Pancreas (tissue), 10 donors: ENCODE results near the gene WNT8A. TPM values are rescaled to one million over a fixed set of nuclear protein-coding genes. Genes with fewer than 3 reads are reported as not detected.

Experiments
- ATAC-seq, 4 donors: fragments of 200-7000 bp; cut with Tn5 transposase; one replicate each; pipeline versions ENCODE4 v1.8.0 to v1.9.1; 2020; ENCODE audit warnings: mild to moderate bottlenecking in 4 of 4, moderate library complexity in 4 of 4
- DNase-seq, 6 donors: peaks; one replicate each; pipeline ENCODE4 v3.0.0-alpha.2; 2020
- FAIRE-seq: peaks from 2 replicates; lab custom pipeline; 2012; peaks lifted over from hg19 to GRCh38; lab: Jason Lieb, UNC
- H3K27ac ChIP-seq, 4 donors: fragments of 200-600 bp; sonication (generic); 1 replicate in 3 of 4; 2 replicates in 1 of 4; pipeline versions ENCODE4 v1.5.0 to v1.8.0; 2020
- H3K27me3 ChIP-seq, 4 donors: fragments of 200-600 bp; one replicate each; pipeline ENCODE4 v1.8.0; 2021
- H3K36me3 ChIP-seq, 3 donors: fragments of 200-600 bp; sonication (generic) in 1 of 3; one replicate each; pipeline versions ENCODE4 v1.5.0 to v1.8.0; 2020 to 2021
- H3K4me1 ChIP-seq, 3 donors: fragments of 200-600 bp; one replicate each; pipeline ENCODE4 v1.8.0; 2021
- H3K4me3 ChIP-seq, 4 donors: fragments of 200-600 bp; sonication (generic) in 2 of 4; one replicate each; pipeline versions ENCODE4 v1.5.0 to v1.8.0; 2020 to 2021
- H3K9me3 ChIP-seq, 4 donors: fragments of 200-600 bp; one replicate each; pipeline ENCODE4 v1.8.0; 2021
- WGBS, 2 donors: extraction: QIAGEN DNeasy Blood & Tissue Kit; methylation state at CpG; one replicate each; pipeline ENCODE4 v1.1.7; 2013; 5-methylcytosine and 5-hydroxymethylcytosine counted together
- intact Hi-C, 3 donors: fragments of 100-400 bp; cut with DNase I; formaldehyde crosslinking; loops; one replicate each; pipeline versions ENCODE4 v1.11.1 to v1.14.2; 2022
- polyA plus RNA-seq, 2 donors: library from polyadenylated mRNA; stranded (reverse); fragments of 200-250 nt; gene quantifications; one replicate each; pipeline ENCODE4 v1.2.3, GENCODE V29; 2013
- total RNA-seq, 6 donors: library from RNA; stranded (reverse); fragmentation: NEBNext Ultra II Directional in 4 of 6; extraction: Animal tissue kit (Norgen Biotek cat#: 25700) in 4 of 6; gene quantifications; one replicate each; pipeline versions ENCODE4 v1.2.1 to v1.2.4, GENCODE V29; 2021 to 2023
- TF ChIP-seq, protein P1 (sequence below), 4 donors: fragments of 200-600 bp; sonication (generic) in 3 of 4; IDR thresholded peaks; one replicate each; pipeline versions ENCODE4 v1.5.0 to v1.8.0; 2021; ENCODE audit warnings: antibody characterized with exemption in 4 of 4
- donor health status: healthy with polysubstance abuse.
- donor health status: DM: no; HTN: no; CAD: no; lungs with moderate emphysema.
- donor health status: DM: no; HTN: no; CAD: no.
- donor health status: control.
- donor health status: control.
- donor health status: Bipolar disorder and iron deficiency.
- donor health status: DM: yes; HTN: yes; CAD: no.
- donor health status: DM: no; HTN: no; CAD: no.
- donor health status: DM: no; HTN: no; CAD: no.
- donor health status: DM: yes; HTN: yes; CAD: no.

WNT8A gene
- total and polyA plus RNA-seq, 8 donors = not detected

DNA sequence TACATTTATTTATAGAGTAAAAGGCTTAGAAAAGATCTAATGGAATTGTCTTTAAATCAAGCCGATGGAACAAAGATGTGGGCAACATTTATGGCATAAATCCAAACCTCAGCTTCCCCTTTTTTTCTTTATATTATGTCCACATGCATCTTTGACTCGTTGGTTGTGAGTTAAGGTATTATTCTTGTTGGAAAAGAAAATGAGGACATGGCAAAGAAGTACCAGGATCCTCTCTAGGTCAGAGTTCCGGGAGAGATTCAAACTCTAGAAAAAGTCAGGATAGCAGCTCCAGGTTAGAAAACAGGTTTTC is 55.9 kb downstream of the WNT8A start:
- FAIRE-seq (no peak), ATAC-seq (no peak), DNase-seq (no peak)
- H3K27me3 ChIP-seq = no peaks in the 10 kb centered on the region
- no peaks in the 10 kb centered on the region for H3K36me3 ChIP-seq
- no peaks in the 10 kb centered on the region for H3K9me3 ChIP-seq
- no peak overlapping the region for H3K27ac ChIP-seq
- 50 to 54% methylated on average over 3 of the region's 3 CpGs for WGBS, 2 donors
- intact Hi-C loops = loop anchor here in 2 of 3 donors (10.0 kb wide), 1 partner anchor 65 kb away; no protein-coding TSS in a partner anchor
- TF ChIP-seq, protein P1, sequence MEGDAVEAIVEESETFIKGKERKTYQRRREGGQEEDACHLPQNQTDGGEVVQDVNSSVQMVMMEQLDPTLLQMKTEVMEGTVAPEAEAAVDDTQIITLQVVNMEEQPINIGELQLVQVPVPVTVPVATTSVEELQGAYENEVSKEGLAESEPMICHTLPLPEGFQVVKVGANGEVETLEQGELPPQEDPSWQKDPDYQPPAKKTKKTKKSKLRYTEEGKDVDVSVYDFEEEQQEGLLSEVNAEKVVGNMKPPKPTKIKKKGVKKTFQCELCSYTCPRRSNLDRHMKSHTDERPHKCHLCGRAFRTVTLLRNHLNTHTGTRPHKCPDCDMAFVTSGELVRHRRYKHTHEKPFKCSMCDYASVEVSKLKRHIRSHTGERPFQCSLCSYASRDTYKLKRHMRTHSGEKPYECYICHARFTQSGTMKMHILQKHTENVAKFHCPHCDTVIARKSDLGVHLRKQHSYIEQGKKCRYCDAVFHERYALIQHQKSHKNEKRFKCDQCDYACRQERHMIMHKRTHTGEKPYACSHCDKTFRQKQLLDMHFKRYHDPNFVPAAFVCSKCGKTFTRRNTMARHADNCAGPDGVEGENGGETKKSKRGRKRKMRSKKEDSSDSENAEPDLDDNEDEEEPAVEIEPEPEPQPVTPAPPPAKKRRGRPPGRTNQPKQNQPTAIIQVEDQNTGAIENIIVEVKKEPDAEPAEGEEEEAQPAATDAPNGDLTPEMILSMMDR (IDR thresholded peaks at IDR 0.05) = no peak
- peaks cover 0 to 7% (median 0%) of the 10 kb centered on the region in 3 donors for H3K4me1 ChIP-seq
- peak overlapping the region in 2 of 4 donors; percentile 61 to 67 for H3K4me3 ChIP-seq

- WGBS, 2 donors = 41 to 56% methylated on average over 4 of the region's 4 CpGs
- FAIRE-seq (no peak), DNase-seq (no peak), ATAC-seq (no peak)
- no peak overlapping the region for H3K4me3 ChIP-seq
- no peaks in the 10 kb centered on the region for H3K9me3 ChIP-seq
- peaks cover 0 to 7% (median 0%) of the 10 kb centered on the region in 3 donors for H3K4me1 ChIP-seq
- intact Hi-C loops = no loop called here
- H3K27me3 ChIP-seq = no peaks in the 10 kb centered on the region
- no peak overlapping the region for H3K27ac ChIP-seq
- TF ChIP-seq, protein P1 (IDR thresholded peaks at IDR 0.05) = no peak
- no peaks in the 10 kb centered on the region for H3K36me3 ChIP-seq
Observed at GRCh38 chr5:138140268-138140667, 56.4 kb downstream of the WNT8A start.

Other genes with a start within 250 kb of the WNT8A start
- gene MYOT, start 216.2 kb upstream of the WNT8A start, total RNA-seq = under 1 TPM in 4 of 6 donors, not detected in 2; 0.19 to 0.56 (median 0.40) TPM
- gene MYOT, start 216.2 kb upstream of the WNT8A start, polyA plus RNA-seq = 1 to 10 TPM in 1 of 2 donors, under 1 TPM in 1; 0.34 to 1.2 TPM
- under 1 TPM in 1 of 6 donors, not detected in 5; 0.23 TPM for gene PKD2L2, start 194.6 kb upstream of the WNT8A start, total RNA-seq
- under 1 TPM in 1 of 2 donors, not detected in 1; 0.05 TPM for gene PKD2L2, start 194.6 kb upstream of the WNT8A start, polyA plus RNA-seq
- 10 to 100 TPM in 5 of 6 donors, 1 to 10 TPM in 1; 9.6 to 17.8 (median 12.2) TPM for gene FAM13B, start 51.0 kb upstream of the WNT8A start, total RNA-seq
- 1 to 10 TPM; 5.6 to 9.3 TPM for gene FAM13B, start 51.0 kb upstream of the WNT8A start, polyA plus RNA-seq
- 1 to 10 TPM; 1.8 to 4.3 (median 2.5) TPM for gene NME5, start 55.4 kb downstream of the WNT8A start, total RNA-seq
- gene NME5, start 55.4 kb downstream of the WNT8A start, polyA plus RNA-seq = 1 to 10 TPM; 5.6 to 9.2 TPM
- gene BRD8, start 94.6 kb downstream of the WNT8A start, total RNA-seq = 10 to 100 TPM; 18.1 to 42.1 (median 29.4) TPM
- 10 to 100 TPM; 49.7 to 69.7 TPM for gene BRD8, start 94.6 kb downstream of the WNT8A start, polyA plus RNA-seq
- gene KIF20A, start 95.1 kb downstream of the WNT8A start, total RNA-seq = 1 to 10 TPM in 1 of 6 donors, under 1 TPM in 4, not detected in 1; 0.25 to 1.0 (median 0.32) TPM
- gene KIF20A, start 95.1 kb downstream of the WNT8A start, polyA plus RNA-seq = under 1 TPM; 0.05 to 0.19 TPM
- 10 to 100 TPM in 1 of 6 donors, 1 to 10 TPM in 5; 5.2 to 12.1 (median 8.1) TPM for gene CDC23, start 129.3 kb downstream of the WNT8A start, total RNA-seq
- gene CDC23, start 129.3 kb downstream of the WNT8A start, polyA plus RNA-seq = 10 to 100 TPM in 1 of 2 donors, 1 to 10 TPM in 1; 4.8 to 10.5 TPM
- gene GFRA3, start 190.6 kb downstream of the WNT8A start, total RNA-seq = 1 to 10 TPM; 1.0 to 2.6 (median 1.3) TPM
- gene GFRA3, start 190.6 kb downstream of the WNT8A start, polyA plus RNA-seq = under 1 TPM; 0.47 to 0.57 TPM
- under 1 TPM in 3 of 6 donors, not detected in 3; 0.09 to 0.19 (median 0.17) TPM for gene CDC25C, start 247.8 kb downstream of the WNT8A start, total RNA-seq
- under 1 TPM in 1 of 2 donors, not detected in 1; 0.09 TPM for gene CDC25C, start 247.8 kb downstream of the WNT8A start, polyA plus RNA-seq